GM06990 (cell line): ENCODE measurements around the gene CTRB2.
"Not testable (repeated sequence)": the region's sequence is repeated elsewhere in the genome, so short reads cannot be mapped to it uniquely, and the experiment has no call there.

Experiments used
- DNase-seq: peaks from one replicate; pipeline ENCODE4 v3.0.0-alpha.2; 2011; ENCODE audit not compliant: insufficient read length; ENCODE audit errors: extremely low read depth
- H3K27me3 ChIP-seq: replicated peaks from 2 replicates; pipeline ENCODE4 v1.6.0; 2011; ENCODE audit warnings: low read length; ENCODE audit not compliant: control insufficient read depth, insufficient read depth
- H3K36me3 ChIP-seq: 2 replicates; pipeline ENCODE4 v1.5.1; 2011; ENCODE audit warnings: low read length; ENCODE audit not compliant: control insufficient read depth, insufficient read depth
- H3K4me3 ChIP-seq: replicated peaks from 2 replicates; pipeline ENCODE4 v1.5.1; 2011; ENCODE audit warnings: low read depth, mild to moderate bottlenecking, control low read depth, low read length
- TF ChIP-seq, protein P1 (sequence below): IDR thresholded peaks from 2 replicates; pipeline ENCODE4 v1.5.1; 2011; ENCODE audit warnings: low read length, control low read depth, mild to moderate bottlenecking, inconsistent platforms; ENCODE audit not compliant: insufficient read depth, poor library complexity, severe bottlenecking

CTRB2 gene

DNA sequence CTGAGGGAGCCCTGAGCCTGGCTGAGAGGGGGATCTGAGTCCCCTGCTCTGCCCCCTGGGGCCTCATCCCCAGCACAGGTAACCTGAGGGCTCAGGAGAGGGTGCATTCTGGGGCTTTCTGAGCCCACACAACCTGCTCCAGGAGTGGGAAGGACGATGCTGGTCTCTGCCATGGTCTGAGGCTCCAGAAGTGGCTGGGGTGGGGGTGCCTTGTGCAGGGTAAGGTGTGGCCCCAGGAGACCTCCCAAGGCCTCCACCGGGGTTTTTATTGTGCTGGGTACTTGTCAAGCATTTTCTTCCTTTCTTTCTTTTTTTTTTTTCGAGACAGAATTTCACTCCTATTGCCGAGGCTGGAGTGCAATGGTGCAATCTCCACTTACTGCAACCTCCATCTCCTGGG lies 12.1 kb upstream of the CTRB2 start:
- Histone ChIP-seq H3K4me3 (no peak overlapping the region), H3K27me3 (no peaks in the 10 kb centered on the region), H3K36me3 (no peaks in the 10 kb centered on the region)
- DNase-seq: no peak
- TF ChIP-seq, protein P1, sequence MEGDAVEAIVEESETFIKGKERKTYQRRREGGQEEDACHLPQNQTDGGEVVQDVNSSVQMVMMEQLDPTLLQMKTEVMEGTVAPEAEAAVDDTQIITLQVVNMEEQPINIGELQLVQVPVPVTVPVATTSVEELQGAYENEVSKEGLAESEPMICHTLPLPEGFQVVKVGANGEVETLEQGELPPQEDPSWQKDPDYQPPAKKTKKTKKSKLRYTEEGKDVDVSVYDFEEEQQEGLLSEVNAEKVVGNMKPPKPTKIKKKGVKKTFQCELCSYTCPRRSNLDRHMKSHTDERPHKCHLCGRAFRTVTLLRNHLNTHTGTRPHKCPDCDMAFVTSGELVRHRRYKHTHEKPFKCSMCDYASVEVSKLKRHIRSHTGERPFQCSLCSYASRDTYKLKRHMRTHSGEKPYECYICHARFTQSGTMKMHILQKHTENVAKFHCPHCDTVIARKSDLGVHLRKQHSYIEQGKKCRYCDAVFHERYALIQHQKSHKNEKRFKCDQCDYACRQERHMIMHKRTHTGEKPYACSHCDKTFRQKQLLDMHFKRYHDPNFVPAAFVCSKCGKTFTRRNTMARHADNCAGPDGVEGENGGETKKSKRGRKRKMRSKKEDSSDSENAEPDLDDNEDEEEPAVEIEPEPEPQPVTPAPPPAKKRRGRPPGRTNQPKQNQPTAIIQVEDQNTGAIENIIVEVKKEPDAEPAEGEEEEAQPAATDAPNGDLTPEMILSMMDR: no peak

- Histone ChIP-seq H3K36me3 (no peaks in the 10 kb centered on the region), H3K4me3 (no peak within 1 kb of the TSS), H3K27me3 (no peaks in the 10 kb centered on the region)
- TF ChIP-seq, protein P1: no peak
- peak; percentile 73 for DNase-seq
Measured at GRCh38 chr16:75218256-75219076, 11.5 kb upstream of the CTRB2 start, which contains the start of gene CTRB1. Gene CTRB1 (plus strand): TSS chr16:75218988. CDS start chr16:75219008, 20 bp downstream.

GRCh38 chr16:75217389-75217851 lies 10.5 kb upstream of the CTRB2 start:
- DNase-seq: no peak
- no peak overlapping the region for H3K4me3 ChIP-seq
- no peaks in the 10 kb centered on the region for H3K27me3 ChIP-seq
- H3K36me3 ChIP-seq: no peaks in the 10 kb centered on the region
- TF ChIP-seq, protein P1: no peak

GRCh38 chr16:75216576-75216975 lies 9.6 kb upstream of the CTRB2 start:
- TF ChIP-seq, protein P1: no peak
- no peaks in the 10 kb centered on the region for H3K27me3 ChIP-seq
- no peaks in the 10 kb centered on the region for H3K36me3 ChIP-seq
- no peak overlapping the region for H3K4me3 ChIP-seq
- no peak for DNase-seq

- Histone ChIP-seq H3K36me3 (no peaks in the 10 kb centered on the region), H3K4me3 (no peak overlapping the region), H3K27me3 (no peaks in the 10 kb centered on the region)
- no peak for DNase-seq
- TF ChIP-seq, protein P1: no peak
Measured at GRCh38 chr16:75216127-75216526, 9.2 kb upstream of the CTRB2 start.

DNA sequence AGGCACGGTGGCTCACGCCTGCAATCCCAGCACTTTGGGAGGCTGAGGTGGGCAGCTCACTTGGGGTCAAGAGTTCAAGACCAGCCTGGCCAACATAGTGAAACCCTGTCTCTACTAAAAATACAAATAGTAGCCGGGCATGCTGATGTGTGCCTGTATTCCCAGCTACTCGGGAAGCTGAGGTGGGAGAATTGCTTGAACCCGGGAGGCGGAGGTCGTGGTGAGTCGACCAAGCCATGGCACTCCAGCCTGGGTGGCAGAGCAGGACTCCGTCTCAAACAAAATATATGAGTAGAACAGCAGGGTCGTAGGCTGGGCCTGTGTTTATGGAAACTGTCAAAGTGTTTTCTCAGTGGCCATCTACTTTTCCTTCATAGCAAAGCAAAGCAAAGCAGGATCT lies 4.3 kb upstream of the CTRB2 start:
- not testable (repeated sequence) for H3K36me3 ChIP-seq

More for the DNA sequence above, 4.3 kb upstream of the CTRB2 start:
- H3K27me3 ChIP-seq, H3K4me3 ChIP-seq, DNase-seq: not testable (repeated sequence)
